ENCODE results near the gene DTD2. TPM values are rescaled to one million over a fixed set of nuclear protein-coding genes. Genes with fewer than 3 reads are reported as not detected.

Gene DTD2
- total and polyA plus RNA-seq, 9 of the 15 experiments (the other 6 are each of a cell fraction or from before 2014, with no cell fraction given), result 3.8 to 24.1 (median 15.2) TPM

- no peak overlapping the region for H3K27ac ChIP-seq (ENCODE audit: extremely low read depth, low read depth, low read length)
- FAIRE-seq (no peak), DNase-seq (ENCODE audit: extremely low read depth in 1 of 4, low spot score in 3 of 4) (no peak), ATAC-seq (no peak)
- intact Hi-C loops (cut with micrococcal nuclease) (no loop called here), in situ Hi-C loops (cut with MboI) (no loop called here)
- peaks cover 22% of the 10 kb centered on the region; the same call in 2 of the 3 replicates for H3K36me3 ChIP-seq (ENCODE audit: control insufficient read depth, insufficient read depth, low read length)
- no peaks in the 10 kb centered on the region for H3K9me1 ChIP-seq (ENCODE audit: control insufficient read depth, insufficient read depth, low read length)
- H3K4me2 ChIP-seq (ENCODE audit: insufficient read depth, low read length), result no peak overlapping the region
- TF ChIP-seq ZNF165 (CRISPR knock-in tag; IDR thresholded peaks at IDR 0.05; ENCODE audit: borderline replicate concordance) (no peak), JUNB (CRISPR knock-in tag; conservative IDR thresholded peaks at IDR 0.05) (no peak), RBM17 (IDR thresholded peaks at IDR 0.05; ENCODE audit: borderline replicate concordance, low read depth, low read length) (no peak), ZNF347 (CRISPR knock-in tag; IDR thresholded peaks at IDR 0.05; ENCODE audit: low read depth) (no peak), ZNF316 (IDR thresholded peaks at IDR 0.05) (peak; percentile 57; the same call in 1 of the 2 replicates), NFXL1 (CRISPR knock-in tag; IDR thresholded peaks at IDR 0.05) (no peak), MXI1 (IDR thresholded peaks at IDR 0.05; ENCODE audit: low read depth, low read length) (no peak), FOXA3 (CRISPR knock-in tag; conservative IDR thresholded peaks at IDR 0.05 in 1 of 2, IDR thresholded peaks at IDR 0.05 in 1 of 2) (no peak), C11orf30 (IDR thresholded peaks at IDR 0.05; ENCODE audit: low read depth) (peak; percentile 17; the same call in 1 of the 2 replicates)
- 89% methylated on average over 3 of the region's 3 CpGs for WGBS (ENCODE audit: insufficient coverage, low coverage, missing lambda C conversion rate)
- no peak overlapping the region for H2AFZ ChIP-seq (ENCODE audit: low read depth, low read length)
- H3K9me3 ChIP-seq (replicated peaks; ENCODE audit: control insufficient read depth, insufficient read depth, low read depth, low read length), result no peaks in the 10 kb centered on the region
- BruUV-seq (replicated peaks), result no TSS peak
- ChIA-PET CTCF (ENCODE audit: low intra/inter-chr PET ratio) (no interaction called here), POLR2A (interaction anchor here (1.2 kb wide), 1 partner anchor 16 kb away, joined by 3 read pairs; no protein-coding TSS in a partner anchor)
- H4K20me1 ChIP-seq (replicated peaks; ENCODE audit: control insufficient read depth, insufficient read depth, low read length), result no peaks in the 10 kb centered on the region; the same call in 1 of the 2 replicates
- H3K27me3 ChIP-seq (ENCODE audit: control insufficient read depth in 2 of 2, insufficient read depth in 2 of 2, low read length in 2 of 2), result no peaks in the 10 kb centered on the region
- no peak overlapping the region for H3K4me3 ChIP-seq
- no peak overlapping the region for H3K9ac ChIP-seq (ENCODE audit: insufficient read depth in 1 of 2, low read depth in 2 of 2, low read length in 2 of 2)
- H3K4me1 ChIP-seq (replicated peaks in 1 of 2; ENCODE audit: control insufficient read depth in 2 of 2, insufficient read depth in 2 of 2, low read length in 2 of 2), result peaks cover 0 to 3% of the 10 kb centered on the region in 2 experiments; a peak in 3 of 5 replicates
- peaks cover 10% of the 10 kb centered on the region for H3K79me2 ChIP-seq (ENCODE audit: control insufficient read depth, insufficient read depth, low read length)
These were observed 53.6 kb downstream of the DTD2 start for GRCh38 chr14:31403707-31404106.
